Endothelial cell (in vitro differentiated cells): ENCODE results near the gene SDCCAG8. TPM values are rescaled to one million over a fixed set of nuclear protein-coding genes. Genes with fewer than 3 reads are reported as not detected.
A peak's percentile ranks its signal among the peaks of the same experiment; 100 is the strongest.

Experiments used
- DNase-seq: peaks from one replicate; pipeline ENCODE4 v3.0.0; 2021; ENCODE audit warnings: low spot score
- H3K27ac Mint-ChIP-seq: one replicate; pipeline ENCODE4 v1.8.0; 2021; ENCODE audit warnings: mixed read lengths, inconsistent platforms; ENCODE audit not compliant: unreplicated experiment
- H3K27me3 Mint-ChIP-seq: one replicate; pipeline ENCODE4 v1.8.0; 2021; ENCODE audit warnings: mild to moderate bottlenecking, moderate library complexity, mixed read lengths, inconsistent platforms; ENCODE audit not compliant: unreplicated experiment
- H3K36me3 Mint-ChIP-seq: one replicate; pipeline ENCODE4 v1.8.0; 2021; ENCODE audit warnings: mild to moderate bottlenecking, low read depth, mixed read lengths, inconsistent platforms; ENCODE audit not compliant: unreplicated experiment
- H3K4me1 Mint-ChIP-seq: one replicate; pipeline ENCODE4 v1.8.0; 2021; ENCODE audit warnings: mild to moderate bottlenecking, mixed read lengths, inconsistent platforms; ENCODE audit not compliant: unreplicated experiment
- H3K4me3 Mint-ChIP-seq: one replicate; pipeline ENCODE4 v1.8.0; 2021; ENCODE audit warnings: mild to moderate bottlenecking, mixed read lengths, inconsistent platforms; ENCODE audit not compliant: unreplicated experiment
- H3K9me3 Mint-ChIP-seq: one replicate; pipeline ENCODE4 v1.8.0; 2021; ENCODE audit warnings: mixed read lengths, inconsistent platforms; ENCODE audit not compliant: unreplicated experiment
- CTCF ChIP-seq: fragments of 200-600 bp; sonication (generic); IDR thresholded peaks from one replicate; pipeline ENCODE4 v1.5.0; 2021; ENCODE audit warnings: antibody characterized with exemption; ENCODE audit not compliant: unreplicated experiment
- total RNA-seq: library from RNA; stranded (reverse); fragmentation: NEBNext Ultra II Directional; extraction: Animal tissue kit (Norgen Biotek cat#: 25700); gene quantifications from one replicate; pipeline ENCODE4 v1.2.1, GENCODE V29; 2021; ENCODE audit not compliant: unreplicated experiment

SDCCAG8 gene
- total RNA-seq, 1 donor from 2014 or later = 41.9 TPM

- Mint-ChIP-seq H3K27ac (peak overlapping the region; percentile 24), H3K9me3 (no peaks in the 10 kb centered on the region), H3K36me3 (peaks cover 28% of the 10 kb centered on the region), H3K4me3 (no peak overlapping the region), H3K27me3 (no peaks in the 10 kb centered on the region), H3K4me1 (peaks cover 13% of the 10 kb centered on the region)
- TF ChIP-seq CTCF = no peak
- DNase-seq = no peak
Measured at GRCh38 chr1:243322326-243322725, 66.5 kb downstream of the SDCCAG8 start.

GRCh38 chr1:243323491-243323890 lies 67.7 kb downstream of the SDCCAG8 start:
- Mint-ChIP-seq H3K9me3 (no peaks in the 10 kb centered on the region), H3K4me1 (peaks cover 13% of the 10 kb centered on the region), H3K36me3 (peaks cover 19% of the 10 kb centered on the region), H3K4me3 (no peak overlapping the region), H3K27ac (peak overlapping the region; percentile 43), H3K27me3 (no peaks in the 10 kb centered on the region)
- no peak for DNase-seq
- TF ChIP-seq CTCF = no peak

GRCh38 chr1:243325305-243325890 lies 69.6 kb downstream of the SDCCAG8 start:
- Mint-ChIP-seq H3K9me3 (no peaks in the 10 kb centered on the region), H3K4me1 (peaks cover 13% of the 10 kb centered on the region)
- DNase-seq = peak; percentile 29

DNA sequence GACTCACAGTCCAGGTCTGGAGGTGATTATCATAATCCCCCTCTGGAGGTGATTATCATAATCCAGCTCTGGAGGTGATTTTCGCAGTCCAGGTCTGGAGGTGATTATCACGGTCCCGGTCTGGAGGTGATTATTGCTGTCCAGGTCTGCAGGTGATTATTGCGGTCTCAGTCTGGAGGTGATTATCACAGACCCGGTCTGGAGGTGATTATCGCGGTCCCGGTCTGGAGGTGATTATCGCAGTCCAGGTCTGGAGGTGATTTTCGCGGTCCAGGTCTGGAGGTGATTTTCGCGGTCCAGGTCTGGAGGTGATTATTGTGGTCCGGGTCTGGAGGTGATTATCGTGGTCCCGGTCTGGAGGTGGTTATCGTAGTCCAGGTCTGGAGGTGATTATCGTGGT lies 76.6 kb downstream of the SDCCAG8 start:
- DNase-seq = no peak
- TF ChIP-seq CTCF = no peak
- H3K27ac Mint-ChIP-seq = no peak overlapping the region
- H3K9me3 Mint-ChIP-seq = no peaks in the 10 kb centered on the region
- peaks cover 3% of the 10 kb centered on the region for H3K27me3 Mint-ChIP-seq
- peaks cover 46% of the 10 kb centered on the region for H3K36me3 Mint-ChIP-seq
- no peaks in the 10 kb centered on the region for H3K4me1 Mint-ChIP-seq
- H3K4me3 Mint-ChIP-seq = no peak overlapping the region

More at GRCh38 chr1:243325305-243325890, 69.6 kb downstream of the SDCCAG8 start:
- H3K4me3 Mint-ChIP-seq = no peak overlapping the region
- peak; percentile 86 for TF ChIP-seq CTCF
- H3K27ac Mint-ChIP-seq = no peak overlapping the region
- H3K36me3 Mint-ChIP-seq = peaks cover 10% of the 10 kb centered on the region
- no peaks in the 10 kb centered on the region for H3K27me3 Mint-ChIP-seq

- Mint-ChIP-seq H3K27me3 (peaks cover 3% of the 10 kb centered on the region), H3K36me3 (peaks cover 50% of the 10 kb centered on the region), H3K4me3 (no peak overlapping the region), H3K9me3 (no peaks in the 10 kb centered on the region), H3K4me1 (no peaks in the 10 kb centered on the region), H3K27ac (no peak overlapping the region)
- no peak for DNase-seq
- no peak for TF ChIP-seq CTCF
Measured at GRCh38 chr1:243335292-243335691, 79.5 kb downstream of the SDCCAG8 start.
